ENCODE results near the gene PDAP1. TPM values are rescaled to one million over a fixed set of nuclear protein-coding genes. Genes with fewer than 3 reads are reported as not detected.

The PDAP1 gene
- total and polyA plus RNA-seq, 2 of the 4 experiments (the other 2 are of a cell fraction): 40.3 to 193 TPM

DNA sequence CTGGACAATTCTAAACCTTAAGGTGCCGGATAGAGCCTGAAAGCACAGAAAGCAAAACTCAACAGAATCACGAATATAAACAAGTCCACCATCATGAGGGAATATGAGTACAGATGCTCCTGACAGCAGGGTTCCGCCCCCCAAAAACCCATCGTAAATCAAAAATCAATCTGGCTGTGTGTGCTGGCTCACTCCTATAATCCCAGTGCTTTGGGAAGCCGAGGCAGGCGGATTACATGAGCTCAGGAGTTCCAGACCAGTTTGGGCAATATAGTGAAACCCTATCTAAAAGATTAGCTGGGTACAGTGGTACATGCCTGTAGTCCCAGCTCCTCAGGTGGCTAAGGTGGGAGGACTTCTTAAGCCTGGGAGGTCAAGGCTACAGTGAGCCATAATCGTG is 12.6 kb upstream of the PDAP1 start:
- Histone ChIP-seq H3K4me1 (ENCODE audit: control insufficient read depth, insufficient read depth, low read length) (no peaks in the 10 kb centered on the region), H2AK9ac (replicated peaks; ENCODE audit: low read depth, low read length, poor library complexity) (no peak overlapping the region), H3K9me1 (ENCODE audit: insufficient read depth, low read length) (no peaks in the 10 kb centered on the region), H2AK5ac (ENCODE audit: low read depth, low read length) (no peak overlapping the region), H3K18ac (ENCODE audit: low read depth, low read length) (no peak overlapping the region), H3K4ac (ENCODE audit: low read depth, low read length) (no peak overlapping the region), H2BK15ac (ENCODE audit: low read depth, low read length) (no peak overlapping the region), H3K27ac (ENCODE audit: insufficient read depth, low read length) (no peak overlapping the region), H3K9ac (ENCODE audit: low read depth, low read length) (no peak overlapping the region), H2BK5ac (ENCODE audit: low read depth, low read length, poor library complexity, severe bottlenecking) (no peak overlapping the region), H2BK20ac (ENCODE audit: low read depth, low read length) (no peak overlapping the region), H4K8ac (ENCODE audit: low read depth in 2 of 2, low read length in 2 of 2) (no peak overlapping the region), H3K23ac (ENCODE audit: low read depth, low read length) (no peak overlapping the region), H2AFZ (replicated peaks; ENCODE audit: low read length, poor library complexity) (no peak overlapping the region), H3K4me3 (ENCODE audit: insufficient read depth, low read depth, low read length) (no peak overlapping the region), H4K20me1 (ENCODE audit: insufficient read depth, low read length) (peaks cover 16% of the 10 kb centered on the region), H2BK120ac (ENCODE audit: low read depth, low read length) (no peak overlapping the region), H3K56ac (ENCODE audit: extremely low read depth, insufficient read depth, low read length) (no peak overlapping the region), H3K27me3 (ENCODE audit: control insufficient read depth, insufficient read depth, low read length) (no peaks in the 10 kb centered on the region), H4K5ac (ENCODE audit: low read depth, low read length) (no peak overlapping the region), H3K4me2 (ENCODE audit: low read depth, low read length) (no peak overlapping the region), H3K79me1 (ENCODE audit: low read depth in 1 of 2, low read length in 2 of 2) (peaks cover 6 to 16% of the 10 kb centered on the region in 2 experiments), H4K91ac (ENCODE audit: insufficient read depth, low read depth, low read length) (no peak overlapping the region), H3K36me3 (ENCODE audit: control insufficient read depth, insufficient read depth, low read length) (peaks cover 75% of the 10 kb centered on the region), H3K9me3 (ENCODE audit: control insufficient read depth, insufficient read depth, low read length) (no peaks in the 10 kb centered on the region), H3K14ac (replicated peaks; ENCODE audit: low read depth, low read length) (no peak overlapping the region)
- no TSS peak for BruUV-seq (replicated peaks)
- DNase-seq (no peak), ATAC-seq (ENCODE audit: low read depth) (no peak)
- dilution Hi-C loops (cut with HindIII; ENCODE audit: low sequenced_read_pairs, unreplicated experiment) (no loop called here), intact Hi-C loops (cut with micrococcal nuclease) (no loop called here), in situ Hi-C loops (cut with MboI; ENCODE audit: low sequenced_read_pairs) (no loop called here)
- CTCF ChIA-PET: no interaction called here
- WGBS, 2 experiments (ENCODE audit: extremely low coverage in 2 of 2, insufficient read length in 1 of 2): no CpG with 5 or more reads among the region's 7 CpGs
- TF ChIP-seq MXI1 (IDR thresholded peaks at IDR 0.05; ENCODE audit: borderline replicate concordance, low read depth, low read length): no peak
- no peak for TF ChIP-seq USF2 (IDR thresholded peaks at IDR 0.05; ENCODE audit: low read depth, low read length)
- TF ChIP-seq FOS (IDR thresholded peaks at IDR 0.05; ENCODE audit: low read depth, low read length): no peak
- no peak for TF ChIP-seq RAD21 (IDR thresholded peaks at IDR 0.05; ENCODE audit: low read length)
- no peak for TF ChIP-seq RCOR1 (IDR thresholded peaks at IDR 0.05; ENCODE audit: insufficient replicate concordance, low read length)
- TF ChIP-seq, protein P1, sequence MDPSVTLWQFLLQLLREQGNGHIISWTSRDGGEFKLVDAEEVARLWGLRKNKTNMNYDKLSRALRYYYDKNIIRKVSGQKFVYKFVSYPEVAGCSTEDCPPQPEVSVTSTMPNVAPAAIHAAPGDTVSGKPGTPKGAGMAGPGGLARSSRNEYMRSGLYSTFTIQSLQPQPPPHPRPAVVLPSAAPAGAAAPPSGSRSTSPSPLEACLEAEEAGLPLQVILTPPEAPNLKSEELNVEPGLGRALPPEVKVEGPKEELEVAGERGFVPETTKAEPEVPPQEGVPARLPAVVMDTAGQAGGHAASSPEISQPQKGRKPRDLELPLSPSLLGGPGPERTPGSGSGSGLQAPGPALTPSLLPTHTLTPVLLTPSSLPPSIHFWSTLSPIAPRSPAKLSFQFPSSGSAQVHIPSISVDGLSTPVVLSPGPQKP (IDR thresholded peaks at IDR 0.05; ENCODE audit: borderline replicate concordance, low read depth, low read length): no peak
- TF ChIP-seq MAZ (IDR thresholded peaks at IDR 0.05; ENCODE audit: borderline replicate concordance, low read depth, low read length): no peak
- no peak for TF ChIP-seq MAFK (IDR thresholded peaks at IDR 0.05; ENCODE audit: low read depth, low read length)
- POLR2A ChIA-PET (ENCODE audit: unreplicated experiment): no interaction called here

All from IMR-90 (cell line).